ENCODE results near the gene PRPF31.

The PRPF31 gene

DNA sequence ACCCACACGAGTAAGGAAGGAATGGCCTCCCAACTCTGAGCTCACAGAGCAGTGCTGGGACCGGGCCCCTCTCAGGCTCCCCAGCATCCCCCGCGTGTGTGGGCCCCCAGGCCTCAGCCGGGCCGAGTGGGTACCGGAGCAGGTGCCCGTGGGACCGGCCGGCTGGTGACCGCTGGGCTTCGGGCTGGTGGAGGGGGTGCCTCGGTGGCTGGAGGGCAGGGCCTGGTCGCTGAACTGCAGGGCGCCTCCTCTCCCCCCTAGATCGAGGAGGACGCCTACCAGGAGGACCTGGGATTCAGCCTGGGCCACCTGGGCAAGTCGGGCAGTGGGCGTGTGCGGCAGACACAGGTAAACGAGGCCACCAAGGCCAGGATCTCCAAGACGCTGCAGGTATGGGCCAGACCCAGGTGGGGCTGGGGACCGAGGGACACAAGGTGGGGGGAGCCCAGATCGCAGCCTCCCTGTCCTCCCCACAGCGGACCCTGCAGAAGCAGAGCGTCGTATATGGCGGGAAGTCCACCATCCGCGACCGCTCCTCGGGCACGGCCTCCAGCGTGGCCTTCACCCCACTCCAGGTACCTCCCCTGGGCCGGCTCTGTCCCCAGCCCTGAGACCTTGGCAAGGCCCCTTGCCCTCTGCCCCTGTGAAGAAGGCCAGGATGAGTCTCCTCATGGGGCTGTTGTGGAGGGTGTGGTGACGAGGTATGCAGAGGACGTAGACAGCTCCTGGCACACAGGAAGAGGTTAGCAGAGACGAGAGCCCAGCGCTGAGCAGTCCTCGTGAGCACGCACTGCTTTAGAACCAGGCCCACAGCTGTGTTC is 13.5 kb downstream of the PRPF31 start:
- TF ChIP-seq TAF1 (IDR thresholded peaks at IDR 0.05; ENCODE audit: borderline replicate concordance, insufficient read depth, low read length) (no peak), FOXP2 (optimal IDR thresholded peaks at IDR 0.05; ENCODE audit: borderline replicate concordance, extremely low read depth, extremely low read length, insufficient read depth) (no peak)

DNA sequence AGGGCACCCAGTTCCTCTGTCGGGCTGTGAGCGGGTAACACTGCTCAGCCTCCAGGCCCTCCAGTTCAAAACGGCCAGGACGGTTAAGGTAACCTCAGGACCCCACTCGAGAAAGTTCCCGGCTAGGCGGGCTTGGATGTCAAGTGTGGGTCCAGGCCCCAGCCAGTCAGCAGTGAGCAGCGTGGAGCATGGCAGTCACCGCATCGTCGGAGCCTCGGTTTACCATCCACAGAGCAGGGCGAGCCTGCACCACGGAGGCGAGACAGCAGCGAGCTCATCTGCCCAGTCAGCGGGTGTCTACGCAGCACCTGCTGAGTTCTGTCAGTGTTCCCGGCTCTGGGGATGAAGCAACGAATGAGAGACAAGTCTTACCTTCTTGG is 14.1 kb downstream of the PRPF31 start:
- TF ChIP-seq FOXP2 (optimal IDR thresholded peaks at IDR 0.05; ENCODE audit: borderline replicate concordance, extremely low read depth, extremely low read length, insufficient read depth) = no peak

DNA sequence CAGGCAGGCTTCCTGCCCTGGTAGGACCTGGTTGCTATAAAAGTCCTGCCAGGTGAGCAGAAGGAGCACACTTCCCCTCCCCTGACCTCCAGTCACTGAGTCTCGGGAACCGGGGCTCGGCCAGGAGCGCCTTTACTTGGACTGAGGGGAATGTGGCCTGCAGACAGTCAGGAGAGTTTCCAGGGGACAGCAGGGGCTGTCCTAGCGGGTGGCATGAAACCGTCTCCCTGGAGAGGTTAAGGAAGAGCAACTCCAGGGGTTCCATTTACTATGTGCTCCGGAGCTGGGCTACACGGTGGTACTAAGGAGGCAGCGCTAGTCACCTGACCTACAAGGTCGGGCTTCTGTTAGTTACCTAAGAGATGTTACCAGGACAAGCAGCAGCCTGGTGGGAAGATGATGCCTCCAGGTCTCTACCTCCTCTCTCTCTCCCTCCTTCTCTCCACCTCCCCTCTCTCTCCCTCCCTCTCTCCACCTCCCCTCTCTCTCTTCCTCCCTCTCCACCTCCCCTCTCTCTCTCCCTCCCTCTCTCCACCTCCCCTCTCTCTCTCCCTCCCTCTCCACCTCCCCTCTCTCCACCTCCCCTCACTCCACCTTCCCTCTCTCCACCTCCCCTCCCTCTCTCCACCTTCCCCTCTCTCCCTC is 17.9 kb downstream of the PRPF31 start:
- TF ChIP-seq POLR2AphosphoS5 (IDR thresholded peaks at IDR 0.05; ENCODE audit: low read depth, low read length) = no peak
- no peak for TF ChIP-seq SIN3A (IDR thresholded peaks at IDR 0.05; ENCODE audit: borderline replicate concordance, insufficient read depth, low read length)
- no peak for TF ChIP-seq FOXP2 (optimal IDR thresholded peaks at IDR 0.05; ENCODE audit: borderline replicate concordance, extremely low read depth, extremely low read length, insufficient read depth)

DNA sequence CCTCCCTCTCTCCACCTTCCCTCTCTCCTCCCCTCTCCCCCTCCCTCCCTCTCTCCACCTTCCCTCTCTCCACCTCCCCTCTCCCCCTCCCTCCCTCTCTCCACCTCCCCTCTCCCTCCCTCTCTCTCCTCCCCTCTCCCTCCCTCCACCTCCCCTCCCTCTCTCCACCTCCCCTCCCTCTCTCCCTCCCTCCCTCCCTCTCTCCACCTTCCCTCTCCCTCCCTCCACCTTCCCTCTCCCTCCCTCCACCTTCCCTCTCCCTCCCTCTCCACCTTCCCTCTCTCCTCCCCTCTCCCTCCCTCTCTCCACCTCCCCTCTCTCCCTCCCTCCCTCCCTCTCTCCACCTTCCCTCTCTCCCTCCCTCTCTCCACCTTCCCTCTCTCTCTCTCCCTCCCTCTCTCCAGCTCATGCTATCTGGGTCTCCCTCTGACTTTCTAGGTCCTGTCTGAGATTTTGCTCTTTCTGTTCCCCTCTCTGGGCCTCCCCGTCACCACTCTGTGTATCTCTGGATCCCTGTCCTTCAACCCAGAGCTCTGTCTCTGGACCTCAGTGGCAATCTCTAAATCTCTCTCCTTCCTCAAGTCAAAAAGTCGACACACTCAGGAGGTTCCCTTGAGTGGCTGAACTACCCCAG is 18.5 kb downstream of the PRPF31 start:
- no peak for TF ChIP-seq FOXP2 (optimal IDR thresholded peaks at IDR 0.05; ENCODE audit: borderline replicate concordance, extremely low read depth, extremely low read length, insufficient read depth)
- TF ChIP-seq SIN3A (IDR thresholded peaks at IDR 0.05; ENCODE audit: borderline replicate concordance, insufficient read depth, low read length) = no peak
- no peak for TF ChIP-seq POLR2AphosphoS5 (IDR thresholded peaks at IDR 0.05; ENCODE audit: low read depth, low read length)
- TF ChIP-seq TAF1 (IDR thresholded peaks at IDR 0.05; ENCODE audit: borderline replicate concordance, insufficient read depth, low read length) = no peak
- TF ChIP-seq, protein P1, sequence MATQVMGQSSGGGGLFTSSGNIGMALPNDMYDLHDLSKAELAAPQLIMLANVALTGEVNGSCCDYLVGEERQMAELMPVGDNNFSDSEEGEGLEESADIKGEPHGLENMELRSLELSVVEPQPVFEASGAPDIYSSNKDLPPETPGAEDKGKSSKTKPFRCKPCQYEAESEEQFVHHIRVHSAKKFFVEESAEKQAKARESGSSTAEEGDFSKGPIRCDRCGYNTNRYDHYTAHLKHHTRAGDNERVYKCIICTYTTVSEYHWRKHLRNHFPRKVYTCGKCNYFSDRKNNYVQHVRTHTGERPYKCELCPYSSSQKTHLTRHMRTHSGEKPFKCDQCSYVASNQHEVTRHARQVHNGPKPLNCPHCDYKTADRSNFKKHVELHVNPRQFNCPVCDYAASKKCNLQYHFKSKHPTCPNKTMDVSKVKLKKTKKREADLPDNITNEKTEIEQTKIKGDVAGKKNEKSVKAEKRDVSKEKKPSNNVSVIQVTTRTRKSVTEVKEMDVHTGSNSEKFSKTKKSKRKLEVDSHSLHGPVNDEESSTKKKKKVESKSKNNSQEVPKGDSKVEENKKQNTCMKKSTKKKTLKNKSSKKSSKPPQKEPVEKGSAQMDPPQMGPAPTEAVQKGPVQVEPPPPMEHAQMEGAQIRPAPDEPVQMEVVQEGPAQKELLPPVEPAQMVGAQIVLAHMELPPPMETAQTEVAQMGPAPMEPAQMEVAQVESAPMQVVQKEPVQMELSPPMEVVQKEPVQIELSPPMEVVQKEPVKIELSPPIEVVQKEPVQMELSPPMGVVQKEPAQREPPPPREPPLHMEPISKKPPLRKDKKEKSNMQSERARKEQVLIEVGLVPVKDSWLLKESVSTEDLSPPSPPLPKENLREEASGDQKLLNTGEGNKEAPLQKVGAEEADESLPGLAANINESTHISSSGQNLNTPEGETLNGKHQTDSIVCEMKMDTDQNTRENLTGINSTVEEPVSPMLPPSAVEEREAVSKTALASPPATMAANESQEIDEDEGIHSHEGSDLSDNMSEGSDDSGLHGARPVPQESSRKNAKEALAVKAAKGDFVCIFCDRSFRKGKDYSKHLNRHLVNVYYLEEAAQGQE (IDR thresholded peaks at IDR 0.05; ENCODE audit: insufficient read depth in 1 of 2, low read depth in 2 of 2, low read length in 2 of 2) = no peak

DNA sequence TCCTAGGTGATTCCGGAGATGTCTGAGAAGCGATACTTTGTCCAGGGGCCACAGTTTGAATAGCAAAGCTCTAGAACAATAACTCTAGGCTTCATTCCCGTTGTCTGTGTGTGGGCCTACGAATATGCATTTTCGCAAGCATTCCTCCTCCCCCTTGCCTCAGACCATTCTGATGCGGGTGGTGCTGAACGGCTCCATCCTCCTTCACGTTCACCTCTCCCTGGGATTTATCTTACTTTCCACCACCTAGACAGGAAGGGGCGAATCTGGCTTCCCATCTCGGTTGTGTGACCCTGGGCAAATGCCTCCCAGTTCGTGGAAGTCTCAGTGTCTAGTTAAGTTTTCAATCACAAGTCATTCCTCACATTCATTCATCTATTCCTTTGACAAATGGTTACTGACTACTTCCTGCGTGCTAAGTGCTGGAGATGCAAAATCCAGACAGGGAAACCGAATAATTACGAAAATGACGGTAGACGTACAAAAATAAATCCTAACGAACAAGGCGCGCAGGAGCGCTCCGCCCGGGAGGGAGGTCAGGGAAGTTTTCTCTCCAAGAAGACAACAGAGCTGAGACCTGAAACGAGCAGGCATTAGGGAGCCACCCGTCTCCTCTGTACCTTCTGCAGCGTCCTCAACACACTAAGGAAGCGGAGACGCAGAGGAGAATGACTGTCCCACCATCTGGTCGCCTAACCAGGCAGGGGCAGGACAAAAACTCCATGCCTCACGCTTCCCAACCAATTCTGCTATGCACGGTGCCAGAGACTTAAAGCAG is 20.7 kb downstream of the PRPF31 start:
- TF ChIP-seq SIN3A (IDR thresholded peaks at IDR 0.05; ENCODE audit: borderline replicate concordance, insufficient read depth, low read length) = no peak
- no peak for TF ChIP-seq TAF1 (IDR thresholded peaks at IDR 0.05; ENCODE audit: borderline replicate concordance, insufficient read depth, low read length)
- TF ChIP-seq POLR2AphosphoS5 (IDR thresholded peaks at IDR 0.05; ENCODE audit: low read depth, low read length) = no peak
- TF ChIP-seq, protein P1 (IDR thresholded peaks at IDR 0.05; ENCODE audit: insufficient read depth in 1 of 2, low read depth in 2 of 2, low read length in 2 of 2) = no peak
- TF ChIP-seq FOXP2 (optimal IDR thresholded peaks at IDR 0.05; ENCODE audit: borderline replicate concordance, extremely low read depth, extremely low read length, insufficient read depth) = no peak

DNA sequence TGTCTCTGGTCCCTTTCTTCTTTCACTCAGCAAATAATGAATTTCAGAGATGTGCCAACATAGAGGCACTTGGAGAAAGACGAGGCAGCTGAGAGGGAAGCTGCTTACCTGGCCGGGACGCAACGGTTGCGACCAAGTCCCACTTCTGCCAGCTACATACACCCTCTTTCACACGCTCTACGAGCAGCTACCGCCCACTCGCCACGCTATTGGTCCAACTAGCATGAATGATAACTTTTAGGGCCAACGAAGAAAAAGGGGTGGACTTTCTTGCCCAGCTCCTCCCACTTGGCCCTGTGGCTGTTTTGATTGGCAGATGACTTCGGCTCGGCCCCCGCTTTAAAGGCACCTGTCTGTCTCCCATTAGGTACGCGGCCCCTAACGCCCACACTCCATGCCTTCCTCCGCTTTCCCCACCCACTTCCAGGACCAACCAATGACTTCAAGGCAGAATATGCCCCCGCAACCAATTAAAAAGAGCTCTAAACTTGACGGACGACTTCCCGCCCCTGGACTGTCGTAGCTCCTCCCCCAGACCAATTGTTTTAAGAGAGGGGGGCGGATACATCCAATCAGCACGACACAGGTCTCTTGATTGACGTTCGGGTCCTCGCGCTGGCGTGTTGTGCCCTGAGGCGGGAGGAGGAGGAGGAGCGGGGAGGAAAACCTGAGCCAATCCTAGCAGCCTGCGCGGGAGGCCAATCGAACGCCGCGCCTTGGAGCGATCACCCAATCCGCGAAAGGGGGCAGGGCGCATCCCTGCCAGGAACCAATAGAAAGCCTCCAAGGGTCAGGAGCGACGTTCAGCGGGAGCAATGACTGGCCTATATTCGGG is 21.5 kb downstream of the PRPF31 start:
- TF ChIP-seq FOXP2 (optimal IDR thresholded peaks at IDR 0.05; ENCODE audit: borderline replicate concordance, extremely low read depth, extremely low read length, insufficient read depth) (no peak), SIN3A (IDR thresholded peaks at IDR 0.05; ENCODE audit: borderline replicate concordance, insufficient read depth, low read length) (0 out of 2 replicates have a peak, but pooled peaks have one; percentile 9), POLR2AphosphoS5 (IDR thresholded peaks at IDR 0.05; ENCODE audit: low read depth, low read length) (peak; percentile 78), TAF1 (IDR thresholded peaks at IDR 0.05; ENCODE audit: borderline replicate concordance, insufficient read depth, low read length) (peak; percentile 74; the same call in 1 of the 2 replicates)
- TF ChIP-seq, protein P1 (IDR thresholded peaks at IDR 0.05; ENCODE audit: insufficient read depth in 1 of 2, low read depth in 2 of 2, low read length in 2 of 2) = no peak

Data from PFSK-1 (cell line).